Measurements from ENCODE around the gene KLHDC4.

The KLHDC4 gene

GRCh38 chr16:87697256-87697655 is 68.5 kb downstream of the KLHDC4 start:
- DNase-seq, result no peak

DNA sequence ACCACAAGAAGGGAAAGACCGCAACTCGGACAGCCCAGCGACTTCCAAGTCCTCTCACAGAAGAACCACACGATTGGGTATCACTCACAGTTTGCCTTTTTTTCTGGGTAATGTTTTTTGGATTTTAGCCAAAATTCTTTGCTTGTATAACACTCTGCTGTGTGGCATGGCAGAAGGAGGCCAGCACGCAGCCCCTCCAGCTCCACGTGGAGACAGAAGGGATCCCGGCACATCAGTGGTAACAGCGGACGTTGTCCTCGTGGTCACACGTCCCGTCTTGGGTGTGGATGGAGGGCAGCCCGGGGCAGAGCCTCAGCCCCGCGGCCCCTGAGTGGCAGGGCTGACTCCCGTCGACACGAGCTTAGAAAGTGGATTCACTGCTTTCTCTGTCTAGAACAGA is 69.1 kb downstream of the KLHDC4 start:
- DNase-seq, result no peak

- DNase-seq, result no peak
Observed at GRCh38 chr16:87695534-87695933, 70.3 kb downstream of the KLHDC4 start.

- DNase-seq, result no peak
Observed at GRCh38 chr16:87694441-87695125, 71.2 kb downstream of the KLHDC4 start.

- DNase-seq, result no peak
Observed at GRCh38 chr16:87693827-87694226, 72.0 kb downstream of the KLHDC4 start.

DNA sequence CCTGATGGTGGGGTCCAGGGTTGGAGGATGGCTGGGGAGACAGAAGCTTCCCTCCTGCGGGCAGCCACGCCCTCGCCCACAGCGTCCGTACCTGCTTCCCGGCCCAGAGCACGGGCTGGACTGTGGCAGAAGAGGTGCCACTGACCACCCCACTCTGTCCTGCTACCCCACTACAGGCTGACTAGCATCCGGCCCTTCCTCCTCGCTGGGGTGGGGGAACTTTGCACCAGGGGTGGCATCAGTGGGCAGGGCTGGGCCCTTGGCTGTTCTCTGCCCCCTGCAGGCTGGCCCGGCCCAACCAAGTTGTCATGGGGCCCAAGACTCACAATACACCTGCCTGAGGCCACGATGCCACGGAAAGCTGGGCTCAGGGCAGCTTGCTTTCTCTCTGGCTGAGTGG is 73.0 kb downstream of the KLHDC4 start:
- DNase-seq, result no peak

DNA sequence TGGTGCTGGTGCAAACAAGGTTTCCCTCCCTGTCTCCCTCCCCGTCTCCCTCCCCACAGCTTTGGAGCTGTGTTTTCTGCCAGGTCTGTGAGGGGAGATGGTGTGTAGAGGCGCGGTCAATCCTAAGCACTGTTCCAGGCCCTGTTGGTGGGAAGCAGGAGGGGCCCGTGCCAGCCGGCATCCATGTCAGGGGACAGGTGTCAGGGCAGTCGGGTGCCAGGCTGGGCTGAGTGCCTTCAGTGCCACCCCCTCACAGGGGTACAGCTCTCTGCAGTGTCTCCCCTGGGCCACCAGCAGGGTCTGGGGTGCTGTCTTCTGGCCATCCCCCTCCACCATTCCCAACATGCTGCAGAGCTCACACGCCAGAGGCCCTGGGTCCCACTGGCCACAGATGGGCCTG is 73.6 kb downstream of the KLHDC4 start:
- no peak for DNase-seq

DNA sequence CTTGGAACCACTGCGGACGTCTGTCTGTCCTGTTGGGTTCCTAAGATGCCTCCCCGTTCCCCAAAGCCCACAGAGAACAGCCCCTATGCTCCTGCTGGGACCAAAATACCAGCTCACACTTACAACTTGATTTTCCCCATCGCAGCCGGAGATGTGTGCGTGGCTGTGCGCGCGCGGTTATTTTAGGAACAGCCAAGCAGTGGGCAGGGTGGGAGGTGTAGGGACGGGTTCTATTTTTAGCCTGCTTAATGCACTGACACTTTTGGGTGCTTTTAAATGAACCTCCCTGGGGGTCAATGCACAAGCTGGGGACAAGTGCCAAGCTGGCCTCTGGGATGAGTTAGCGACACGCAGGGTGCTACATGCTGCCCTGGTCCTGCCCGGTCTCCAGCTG is 74.1 kb downstream of the KLHDC4 start:
- DNase-seq, result no peak

DNA sequence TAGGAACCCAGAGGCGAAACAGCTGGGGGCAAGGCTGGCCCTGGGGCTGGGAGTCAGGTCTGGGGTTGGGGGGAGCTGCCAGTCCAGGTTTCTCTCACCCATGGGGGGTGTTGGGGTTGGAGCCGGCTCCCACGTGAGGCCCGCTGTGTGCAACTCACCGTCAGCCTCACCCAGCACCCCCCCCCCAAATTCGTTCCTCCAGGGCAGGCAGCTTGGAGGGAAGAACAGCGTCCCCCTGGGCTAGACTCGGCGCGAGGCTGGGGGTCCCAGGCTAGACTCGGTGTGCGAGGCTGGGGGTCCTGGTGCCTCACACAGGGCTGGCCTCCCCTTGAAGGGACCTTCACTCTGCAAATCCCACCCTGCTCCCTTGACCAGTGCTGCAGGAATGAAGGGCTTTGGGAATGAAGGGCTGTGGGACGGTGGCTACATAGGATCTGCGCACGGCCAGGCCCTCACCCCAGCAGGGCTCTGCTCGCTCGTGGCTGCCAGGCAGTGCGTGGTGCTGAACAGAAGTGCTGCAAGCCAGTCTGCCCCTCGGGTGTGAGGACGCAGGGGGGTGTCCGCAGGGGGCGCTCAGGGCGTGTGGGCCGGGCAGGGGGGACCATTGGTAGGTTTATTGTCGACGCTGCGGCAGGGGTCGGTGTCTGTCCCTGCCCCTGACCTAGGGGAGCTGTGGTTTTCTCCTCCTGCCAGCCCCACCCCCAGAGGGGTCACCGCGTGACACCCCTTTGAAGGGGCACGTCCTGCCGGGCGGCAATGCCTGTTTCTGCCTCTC is 74.7 kb downstream of the KLHDC4 start:
- DNase-seq, result no peak

DNA sequence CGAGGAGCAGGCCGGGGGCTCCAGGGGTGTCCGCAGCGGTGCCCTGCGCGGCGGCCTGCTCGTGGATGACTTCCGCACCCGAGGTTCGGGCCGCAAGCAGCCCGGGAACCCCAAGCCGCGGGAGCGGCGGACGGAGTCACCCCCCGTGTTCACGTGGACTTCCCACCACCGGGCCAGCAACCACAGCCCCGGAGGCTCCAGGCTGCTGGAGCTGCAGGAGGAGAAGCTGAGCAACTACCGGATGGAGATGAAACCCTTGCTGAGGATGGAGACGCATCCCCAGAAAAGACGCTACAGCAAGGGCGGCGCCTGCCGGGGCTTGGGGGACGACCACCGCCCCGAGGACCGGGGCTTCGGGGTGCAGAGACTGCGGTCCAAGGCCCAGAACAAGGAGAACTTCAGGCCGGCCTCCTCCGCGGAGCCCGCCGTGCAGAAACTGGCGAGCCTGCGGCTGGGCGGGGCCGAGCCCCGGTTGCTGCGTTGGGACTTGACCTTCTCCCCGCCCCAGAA is 75.8 kb downstream of the KLHDC4 start:
- no peak for DNase-seq

GRCh38 chr16:87688876-87689815 is 76.6 kb downstream of the KLHDC4 start:
- DNase-seq, result no peak

DNA sequence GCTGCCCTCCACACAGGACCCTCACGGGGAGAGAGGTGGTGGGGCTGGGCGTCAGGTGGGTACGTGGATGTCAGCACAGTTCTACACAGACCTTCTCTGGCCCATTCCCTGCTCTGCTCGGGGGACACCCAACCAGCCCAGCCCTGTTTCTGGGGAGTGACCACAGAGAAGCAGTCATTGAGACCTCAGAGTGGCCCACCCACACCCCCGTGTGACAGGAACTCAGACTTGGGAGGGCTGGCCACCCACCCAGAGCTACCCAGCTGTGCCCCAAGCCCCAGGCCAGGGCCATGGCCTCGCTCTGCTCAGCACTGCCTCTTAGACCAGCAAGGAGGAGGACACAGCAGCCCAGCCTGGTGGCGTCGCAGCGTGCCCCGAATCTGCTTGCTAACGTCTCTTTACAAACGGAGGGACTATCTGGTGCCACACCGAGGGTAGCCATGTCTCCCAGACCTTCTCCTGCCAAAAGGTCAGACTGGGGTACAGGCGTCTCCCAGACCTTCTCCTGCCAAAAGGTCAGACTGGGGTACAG is 77.7 kb downstream of the KLHDC4 start:
- DNase-seq, result no peak

DNA sequence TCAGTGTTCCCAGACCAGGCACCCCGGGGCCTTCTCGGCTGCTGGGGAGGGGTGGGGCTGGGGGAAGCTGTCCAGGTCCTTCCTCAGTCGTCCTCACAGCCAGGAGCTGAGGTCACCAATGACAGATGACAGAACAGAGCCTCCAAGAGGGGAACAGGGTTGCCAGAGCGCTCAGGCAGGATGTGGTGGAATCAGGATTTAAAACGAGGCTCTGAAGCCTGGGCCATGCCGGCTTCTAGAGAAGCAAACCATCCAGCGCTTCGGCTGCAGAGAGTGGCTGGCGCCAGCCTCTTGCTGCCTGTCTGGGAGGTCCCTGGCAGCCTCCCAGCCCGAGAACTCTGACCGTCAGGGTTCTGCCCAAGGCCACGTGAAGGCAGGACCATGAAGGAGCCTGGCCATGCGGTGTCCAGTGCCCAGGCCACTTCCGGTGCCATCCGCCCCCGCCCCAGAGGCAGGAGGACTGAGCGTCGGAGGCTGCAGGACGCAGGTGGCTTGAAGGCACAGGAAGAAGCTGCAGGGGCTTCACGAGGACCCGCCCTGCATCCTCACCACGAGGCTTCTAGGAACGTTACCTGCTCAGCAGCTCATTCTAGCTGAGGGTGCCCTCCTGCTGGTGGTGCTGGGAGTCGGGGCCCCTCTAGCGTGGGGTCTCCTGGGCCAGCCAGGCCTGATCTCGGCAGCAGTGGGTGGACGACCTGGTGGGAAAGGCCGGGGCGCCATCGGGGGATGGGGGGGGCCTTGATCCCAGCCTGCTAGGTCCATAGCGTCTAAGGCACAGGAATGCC is 78.5 kb downstream of the KLHDC4 start:
- no peak for DNase-seq

GRCh38 chr16:87686697-87687096 is 79.1 kb downstream of the KLHDC4 start:
- no peak for DNase-seq

DNA sequence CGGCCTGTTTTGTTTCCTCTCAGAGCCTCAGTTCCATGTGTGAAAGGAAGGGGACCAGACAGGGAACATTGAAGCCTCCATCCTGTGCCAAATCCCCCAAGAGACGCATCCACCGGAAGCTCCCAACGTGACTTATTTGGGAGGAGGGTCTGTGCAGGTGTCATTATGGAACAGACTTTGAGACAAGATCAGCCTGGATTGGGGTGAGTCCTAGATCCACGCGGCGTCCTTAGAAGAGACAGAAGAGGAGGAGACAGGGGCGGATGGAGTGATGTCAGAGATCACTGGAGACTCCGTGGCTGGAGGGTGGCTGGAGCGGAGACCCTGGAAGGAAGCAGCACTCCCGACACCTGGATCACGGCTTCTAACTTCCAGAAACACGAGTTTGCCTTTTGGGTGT is 80.0 kb downstream of the KLHDC4 start:
- no peak for DNase-seq

- no peak for DNase-seq
Observed at GRCh38 chr16:87685405-87685755, 80.4 kb downstream of the KLHDC4 start.

DNA sequence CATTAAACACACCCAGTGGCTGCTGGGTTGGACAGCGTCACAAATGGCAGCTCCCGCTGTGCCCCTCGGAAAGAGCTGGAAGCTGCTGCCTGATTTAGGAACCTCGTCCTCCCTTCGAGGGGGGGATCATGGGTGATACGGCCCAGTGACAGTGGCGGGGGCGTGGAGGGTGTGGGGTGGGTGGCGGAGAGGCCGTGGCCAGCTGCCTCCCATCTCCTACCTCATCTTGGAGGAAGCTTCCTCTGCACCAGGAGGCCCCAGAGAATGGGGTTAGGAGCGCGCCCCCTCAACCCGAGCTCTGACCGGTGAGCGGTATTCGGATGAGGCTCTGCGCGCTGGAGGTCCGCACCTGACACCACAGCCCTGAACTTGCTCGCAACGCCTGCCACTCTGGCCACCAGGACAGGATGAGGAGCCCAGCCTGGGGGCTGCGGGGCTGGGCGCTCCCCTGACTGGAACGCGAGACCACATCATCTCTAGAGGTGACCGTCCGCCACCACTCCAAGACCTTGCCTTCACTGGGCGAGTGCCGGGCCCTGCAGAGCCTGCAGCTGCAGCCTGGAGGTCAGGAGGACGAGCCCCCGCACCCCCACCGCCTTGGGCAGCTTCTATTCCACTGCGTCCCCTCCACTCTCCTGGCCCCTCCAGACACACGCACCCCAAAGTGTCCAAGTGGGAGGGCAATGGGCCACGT is 80.9 kb downstream of the KLHDC4 start:
- DNase-seq, result no peak

GRCh38 chr16:87684106-87684677 is 81.6 kb downstream of the KLHDC4 start:
- DNase-seq, result no peak

DNA sequence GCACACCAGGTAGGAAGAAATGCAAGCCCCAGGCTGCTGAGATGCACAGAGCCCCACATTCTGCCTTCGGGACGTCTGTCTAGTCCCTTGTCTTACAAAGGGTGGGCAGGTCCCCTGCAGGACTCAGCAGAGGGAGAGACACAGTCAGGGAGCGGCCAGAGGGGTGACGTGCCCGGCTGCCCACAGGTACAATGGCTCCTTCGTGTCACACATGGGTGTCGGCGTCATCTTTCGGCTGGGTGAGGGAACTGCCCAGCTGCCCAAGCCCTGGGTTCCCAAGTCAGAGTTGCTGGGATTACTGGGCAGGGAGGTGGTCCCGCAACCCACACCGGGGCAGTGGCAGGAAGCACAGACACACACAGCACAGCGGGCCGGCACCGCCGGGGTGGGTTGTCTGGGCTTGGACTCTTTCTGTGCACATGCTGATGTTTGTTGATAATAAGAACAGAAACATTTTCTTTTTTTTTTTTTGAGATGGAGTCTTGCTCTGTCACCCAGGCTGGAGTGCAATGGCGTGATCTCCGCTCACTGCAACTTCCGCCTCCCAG is 82.9 kb downstream of the KLHDC4 start:
- no peak for DNase-seq

DNA sequence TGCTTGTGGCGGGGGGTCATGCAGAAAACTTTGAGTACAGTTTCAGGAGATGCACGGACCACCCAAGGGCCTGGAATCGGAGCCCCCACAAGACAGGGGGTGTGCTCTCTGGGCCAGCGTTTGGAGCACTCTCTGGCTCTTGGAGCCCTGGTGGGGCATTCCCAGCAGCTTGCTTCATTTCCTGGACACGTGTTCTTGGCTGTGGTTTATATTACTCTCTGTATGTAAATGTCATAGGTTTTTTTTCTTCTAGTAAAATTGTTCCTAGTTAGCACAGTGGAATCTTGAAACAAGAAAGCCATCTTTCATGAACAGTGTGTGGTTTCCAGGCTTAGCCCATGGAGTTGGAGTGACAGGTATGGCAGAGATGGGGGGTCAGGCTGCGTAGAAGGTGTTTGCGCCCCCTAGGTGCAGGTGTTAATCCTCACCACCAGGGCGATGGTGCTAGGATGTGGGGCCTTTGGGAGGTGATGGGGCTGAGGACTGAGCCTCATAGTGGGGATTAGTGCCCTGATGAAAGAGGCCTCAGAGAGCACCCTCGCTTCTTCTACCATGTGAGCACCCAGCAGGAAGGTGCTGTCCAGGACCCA is 83.7 kb downstream of the KLHDC4 start:
- no peak for DNase-seq

Data from retina (tissue), 1 donor.